Endodermal cell (in vitro differentiated cells): Measurements from ENCODE around the gene ITGA8. TPM values are rescaled to one million over a fixed set of nuclear protein-coding genes. Genes with fewer than 3 reads are reported as not detected.

Experiments
- DNase-seq: peaks from one replicate; pipeline ENCODE4 v3.0.0-alpha.2; 2017
- H3K27ac ChIP-seq: 2 replicates; pipeline ENCODE4 v1.5.1; 2013; ENCODE audit warnings: mild to moderate bottlenecking, low read depth, low read length, moderate library complexity
- H3K27me3 ChIP-seq: 2 replicates; pipeline ENCODE4 v1.6.1; 2013; ENCODE audit warnings: mild to moderate bottlenecking, low read length, moderate library complexity; ENCODE audit not compliant: insufficient read depth, control insufficient read depth, poor library complexity, severe bottlenecking
- H3K36me3 ChIP-seq: 2 replicates; pipeline ENCODE4 v1.7.0; 2013; ENCODE audit warnings: mild to moderate bottlenecking, low read length, moderate library complexity; ENCODE audit not compliant: control insufficient read depth, insufficient read depth
- H3K4me1 ChIP-seq: one replicate; pipeline ENCODE4 v1.7.0; 2013; ENCODE audit warnings: low read length; ENCODE audit not compliant: control insufficient read depth, insufficient read depth
- H3K4me3 ChIP-seq: 2 replicates; pipeline ENCODE4 v1.5.1; 2013; ENCODE audit warnings: mild to moderate bottlenecking, low read length, moderate library complexity
- H3K9ac ChIP-seq: 2 replicates; pipeline ENCODE4 v1.6.1; 2013; ENCODE audit warnings: mild to moderate bottlenecking, low read length, moderate library complexity; ENCODE audit not compliant: poor library complexity, severe bottlenecking; ENCODE audit errors: extremely low read depth
- H3K9me3 ChIP-seq: 2 replicates; pipeline ENCODE4 v1.6.1; 2013; ENCODE audit warnings: mild to moderate bottlenecking, low read length, moderate library complexity; ENCODE audit not compliant: control insufficient read depth
- H3K27ac Mint-ChIP-seq: 2 replicates; pipeline ENCODE4 v1.8.0; 2020; ENCODE audit warnings: mixed read lengths
- H3K27me3 Mint-ChIP-seq: 2 replicates; pipeline ENCODE4 v1.8.0; 2021; ENCODE audit warnings: mild to moderate bottlenecking, mixed read lengths; ENCODE audit not compliant: insufficient read depth
- H3K36me3 Mint-ChIP-seq: 2 replicates; pipeline ENCODE4 v1.8.0; 2020; ENCODE audit warnings: low read depth, mixed read lengths
- H3K4me1 Mint-ChIP-seq: 2 replicates; pipeline ENCODE4 v1.8.0; 2020; ENCODE audit warnings: mixed read lengths
- H3K4me3 Mint-ChIP-seq: 2 replicates; pipeline ENCODE4 v1.8.0; 2020; ENCODE audit warnings: mild to moderate bottlenecking, moderate library complexity, mixed read lengths
- H3K9me3 Mint-ChIP-seq: 2 replicates; pipeline ENCODE4 v1.8.0; 2020; ENCODE audit warnings: mild to moderate bottlenecking, mixed read lengths
- CTCF ChIP-seq: fragments of 200-600 bp; sonication (generic); conservative IDR thresholded peaks from 2 replicates; pipeline ENCODE4 v1.5.0; 2021; ENCODE audit warnings: antibody characterized with exemption, mild to moderate bottlenecking
- WGBS, 2 experiments: methylation state at CpG; one replicate each; pipeline versions ENCODE4 v1.1.5 to v1.1.7; 2013; ENCODE audit warnings: missing lambda C conversion rate in 2 of 2, mixed read lengths in 1 of 2; ENCODE audit not compliant: insufficient coverage in 1 of 2, insufficient read length in 1 of 2; 5-methylcytosine and 5-hydroxymethylcytosine counted together
- total RNA-seq, 2 donors: library from RNA; stranded (reverse); fragmentation: NEBNext Ultra II Directional in 1 of 2; extraction: Animal tissue kit (Norgen Biotek cat#: 25700) in 1 of 2; gene quantifications; 2 replicates in 1 of 2; 3 replicates in 1 of 2; pipeline ENCODE4 v1.2.1, GENCODE V29; 2021

Gene ITGA8
- total RNA-seq, 2 donors from 2014 or later, result 0.24 to 0.40 TPM

- Histone ChIP-seq H3K27ac (no peak overlapping the region), H3K27me3 (peaks cover 4% of the 10 kb centered on the region), H3K36me3 (no peaks in the 10 kb centered on the region), H3K9ac (no peak overlapping the region), H3K4me3 (no peak overlapping the region), H3K9me3 (peaks cover 4% of the 10 kb centered on the region), H3K4me1 (no peaks in the 10 kb centered on the region)
- H3K4me3 Mint-ChIP-seq, result no peak overlapping the region
- no peaks in the 10 kb centered on the region for H3K36me3 Mint-ChIP-seq
- no peak overlapping the region for H3K27ac Mint-ChIP-seq
- peaks cover 2% of the 10 kb centered on the region for H3K4me1 Mint-ChIP-seq
- H3K27me3 Mint-ChIP-seq, result peaks cover 12% of the 10 kb centered on the region
- TF ChIP-seq CTCF, result peak; percentile 73
- DNase-seq, result peak; percentile 53
- H3K9me3 Mint-ChIP-seq, result peaks cover 5% of the 10 kb centered on the region
- 31 to 57% methylated on average over 2 of the region's 2 CpGs for WGBS, 2 experiments
Observed at GRCh38 chr10:15725603-15726002, 5.9 kb upstream of the ITGA8 start.

GRCh38 chr10:15724683-15725082 is 5.0 kb upstream of the ITGA8 start:
- Histone ChIP-seq H3K4me1 (no peaks in the 10 kb centered on the region), H3K27me3 (peaks cover 8% of the 10 kb centered on the region), H3K27ac (no peak overlapping the region), H3K4me3 (no peak overlapping the region), H3K36me3 (no peaks in the 10 kb centered on the region), H3K9ac (no peak overlapping the region), H3K9me3 (no peaks in the 10 kb centered on the region)
- Mint-ChIP-seq H3K4me3 (no peak overlapping the region), H3K36me3 (no peaks in the 10 kb centered on the region), H3K9me3 (no peaks in the 10 kb centered on the region), H3K27me3 (peaks cover 20% of the 10 kb centered on the region), H3K27ac (no peak overlapping the region), H3K4me1 (peaks cover 2% of the 10 kb centered on the region)
- DNase-seq, result no peak
- TF ChIP-seq CTCF, result no peak
- 94% methylated on average over 2 of the region's 2 CpGs; no CpG with 5 or more reads in 1 of the 2 experiments for WGBS, 2 experiments

- Histone ChIP-seq H3K36me3 (no peaks in the 10 kb centered on the region), H3K27ac (no peak overlapping the region), H3K4me3 (no peak overlapping the region), H3K27me3 (peaks cover 16% of the 10 kb centered on the region), H3K4me1 (no peaks in the 10 kb centered on the region), H3K9me3 (no peaks in the 10 kb centered on the region), H3K9ac (no peak overlapping the region)
- 94 to 97% methylated on average over 3 to 4 of the region's 4 CpGs for WGBS, 2 experiments
- Mint-ChIP-seq H3K27me3 (peaks cover 27% of the 10 kb centered on the region), H3K4me1 (peaks cover 4% of the 10 kb centered on the region), H3K36me3 (no peaks in the 10 kb centered on the region), H3K4me3 (no peak overlapping the region), H3K27ac (no peak overlapping the region), H3K9me3 (no peaks in the 10 kb centered on the region)
- no peak for DNase-seq
- TF ChIP-seq CTCF, result no peak
Observed at GRCh38 chr10:15723803-15724202, 4.1 kb upstream of the ITGA8 start.
